DND-41 (cell line): ENCODE results near the gene SGMS1.

Experiments used
- ATAC-seq: fragments of 200-7000 bp; cut with Tn5 transposase; 3 replicates; pipeline ENCODE4 v1.9.1; 2021; ENCODE audit warnings: low read depth; ENCODE audit not compliant: insufficient read depth
- DNase-seq: peaks from one replicate; pipeline ENCODE4 v3.0.0-alpha.2; 2020
- H2AFZ ChIP-seq: 2 replicates; pipeline ENCODE4 v1.6.0; 2012; ENCODE audit warnings: low read depth, low read length
- H3K27ac ChIP-seq: 2 replicates; pipeline ENCODE4 v1.5.1; 2012; ENCODE audit warnings: low read length, inconsistent platforms
- H3K27me3 ChIP-seq: fragments of 200-600 bp; sonication (generic); 2 replicates; pipeline ENCODE4 v1.6.0; 2012; ENCODE audit warnings: low read length, mild to moderate bottlenecking, inconsistent platforms; ENCODE audit not compliant: insufficient read depth, poor library complexity
- H3K36me3 ChIP-seq: 2 replicates; pipeline ENCODE4 v1.5.1; 2012; ENCODE audit warnings: low read length, inconsistent platforms; ENCODE audit not compliant: insufficient read depth
- H3K4me1 ChIP-seq: 2 replicates; pipeline ENCODE4 v1.5.1; 2012; ENCODE audit warnings: mild to moderate bottlenecking, low read length; ENCODE audit not compliant: insufficient read depth
- H3K4me2 ChIP-seq: 2 replicates; pipeline ENCODE4 v1.6.0; 2012; ENCODE audit warnings: mild to moderate bottlenecking, moderate library complexity, low read length, inconsistent platforms; ENCODE audit not compliant: insufficient read depth
- H3K4me3 ChIP-seq, 2 experiments: fragments of 200-600 bp in 1 of 2; shearing (Covaris generic) in 1 of 2; 2 replicates each; pipeline ENCODE4 v1.5.1; 2012 to 2016; ENCODE audit warnings: inconsistent platforms in 2 of 2, low read length in 2 of 2, mild to moderate bottlenecking in 2 of 2, low read depth in 1 of 2, moderate library complexity in 1 of 2
- H3K79me2 ChIP-seq: 2 replicates; pipeline ENCODE4 v1.6.0; 2012; ENCODE audit warnings: low read length, inconsistent platforms; ENCODE audit not compliant: insufficient read depth
- H3K9ac ChIP-seq: 2 replicates; pipeline ENCODE4 v1.6.0; 2012; ENCODE audit warnings: low read depth, mild to moderate bottlenecking, inconsistent platforms, low read length, moderate library complexity
- H3K9me3 ChIP-seq: 2 replicates; pipeline ENCODE4 v1.5.1; 2012; ENCODE audit warnings: low read length, moderate library complexity, mild to moderate bottlenecking, inconsistent platforms; ENCODE audit not compliant: insufficient read depth, severe bottlenecking
- H4K20me1 ChIP-seq: 2 replicates; pipeline ENCODE4 v1.6.0; 2012; ENCODE audit warnings: low read length; ENCODE audit not compliant: insufficient read depth
- EZH2 ChIP-seq: IDR thresholded peaks from 3 replicates; pipeline ENCODE4 v1.6.1; 2012; ENCODE audit warnings: borderline replicate concordance, low read depth, mild to moderate bottlenecking, moderate library complexity, low read length, inconsistent platforms; ENCODE audit not compliant: severe bottlenecking
- TF ChIP-seq, protein P1 (sequence below): IDR thresholded peaks from 2 replicates; pipeline ENCODE4 v1.5.1; 2012; ENCODE audit warnings: borderline replicate concordance, low read length, moderate library complexity, mild to moderate bottlenecking; ENCODE audit not compliant: poor library complexity, severe bottlenecking; ENCODE audit errors: extremely low read depth

Gene SGMS1

DNA sequence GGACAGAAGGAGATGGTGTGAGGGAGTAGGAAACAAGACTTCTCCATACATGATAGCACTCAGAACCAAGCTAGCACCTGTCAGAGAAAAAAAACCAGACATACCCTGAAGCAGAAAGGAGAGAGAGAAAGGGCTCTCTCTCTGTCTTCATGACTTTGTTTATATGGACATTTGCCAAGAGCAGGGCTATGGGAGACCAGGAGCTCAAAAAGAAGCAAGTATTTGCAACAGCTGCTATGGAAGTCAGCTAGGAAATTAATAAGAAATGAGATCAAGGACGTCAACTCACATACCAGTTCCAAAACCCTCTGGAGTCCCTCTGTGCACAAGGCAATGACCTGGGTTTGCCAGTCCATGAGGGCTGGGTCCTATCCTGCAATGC lies 111.6 kb downstream of the SGMS1 start:
- Histone ChIP-seq H3K4me1 (no peaks in the 10 kb centered on the region), H2AFZ (no peak overlapping the region), H3K9me3 (no peaks in the 10 kb centered on the region), H3K27ac (no peak overlapping the region), H3K4me2 (no peak overlapping the region), H3K79me2 (no peaks in the 10 kb centered on the region), H3K27me3 (no peaks in the 10 kb centered on the region), H3K4me3 (no peak overlapping the region), H3K9ac (no peak overlapping the region), H3K36me3 (no peaks in the 10 kb centered on the region), H4K20me1 (no peaks in the 10 kb centered on the region)
- no peak for TF ChIP-seq EZH2
- TF ChIP-seq, protein P1, sequence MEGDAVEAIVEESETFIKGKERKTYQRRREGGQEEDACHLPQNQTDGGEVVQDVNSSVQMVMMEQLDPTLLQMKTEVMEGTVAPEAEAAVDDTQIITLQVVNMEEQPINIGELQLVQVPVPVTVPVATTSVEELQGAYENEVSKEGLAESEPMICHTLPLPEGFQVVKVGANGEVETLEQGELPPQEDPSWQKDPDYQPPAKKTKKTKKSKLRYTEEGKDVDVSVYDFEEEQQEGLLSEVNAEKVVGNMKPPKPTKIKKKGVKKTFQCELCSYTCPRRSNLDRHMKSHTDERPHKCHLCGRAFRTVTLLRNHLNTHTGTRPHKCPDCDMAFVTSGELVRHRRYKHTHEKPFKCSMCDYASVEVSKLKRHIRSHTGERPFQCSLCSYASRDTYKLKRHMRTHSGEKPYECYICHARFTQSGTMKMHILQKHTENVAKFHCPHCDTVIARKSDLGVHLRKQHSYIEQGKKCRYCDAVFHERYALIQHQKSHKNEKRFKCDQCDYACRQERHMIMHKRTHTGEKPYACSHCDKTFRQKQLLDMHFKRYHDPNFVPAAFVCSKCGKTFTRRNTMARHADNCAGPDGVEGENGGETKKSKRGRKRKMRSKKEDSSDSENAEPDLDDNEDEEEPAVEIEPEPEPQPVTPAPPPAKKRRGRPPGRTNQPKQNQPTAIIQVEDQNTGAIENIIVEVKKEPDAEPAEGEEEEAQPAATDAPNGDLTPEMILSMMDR: no peak
- DNase-seq: no peak
- ATAC-seq: no peak

DNA sequence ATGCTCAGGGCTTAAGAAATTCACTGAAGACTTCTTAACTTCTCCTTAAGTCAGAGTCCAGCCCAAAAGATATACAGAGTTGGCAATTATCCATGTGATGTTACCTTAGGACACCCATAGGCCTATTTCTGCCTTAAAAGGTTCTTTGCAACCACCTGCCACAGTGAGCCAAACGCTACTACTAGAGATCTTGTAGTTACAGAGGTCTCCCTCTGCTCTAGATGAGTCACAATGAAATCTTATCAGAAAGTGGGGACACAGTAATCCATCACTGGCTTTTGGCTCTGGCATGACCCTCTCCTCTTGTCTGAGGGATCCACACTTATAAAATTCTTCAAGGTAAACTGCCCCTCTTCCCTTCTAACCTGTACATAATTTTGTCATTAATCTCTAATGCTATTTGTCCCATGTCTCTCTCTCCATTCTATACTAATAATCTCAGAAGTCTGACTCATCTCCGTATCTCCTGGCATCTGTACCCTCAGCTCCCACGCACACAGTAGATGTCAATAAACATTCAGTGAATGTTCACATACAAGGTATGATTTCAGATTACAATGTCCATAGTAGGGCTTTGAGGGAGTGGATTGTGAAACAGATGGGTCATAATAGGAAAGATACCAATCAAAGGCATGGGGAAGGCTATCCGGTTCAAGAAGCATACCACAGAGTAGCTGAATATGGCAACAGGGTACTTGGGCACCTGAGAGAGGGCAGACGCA lies 112.1 kb downstream of the SGMS1 start:
- DNase-seq (no peak), ATAC-seq (no peak)
- no peaks in the 10 kb centered on the region for H3K9me3 ChIP-seq
- no peaks in the 10 kb centered on the region for H4K20me1 ChIP-seq
- TF ChIP-seq EZH2: no peak
- TF ChIP-seq, protein P1: no peak
- H3K36me3 ChIP-seq: no peaks in the 10 kb centered on the region
- H2AFZ ChIP-seq: no peak overlapping the region
- H3K27ac ChIP-seq: no peak overlapping the region
- H3K27me3 ChIP-seq: no peaks in the 10 kb centered on the region
- no peaks in the 10 kb centered on the region for H3K79me2 ChIP-seq
- H3K4me3 ChIP-seq: no peak overlapping the region
- no peaks in the 10 kb centered on the region for H3K4me1 ChIP-seq
- H3K4me2 ChIP-seq: no peak overlapping the region
- H3K9ac ChIP-seq: no peak overlapping the region

DNA sequence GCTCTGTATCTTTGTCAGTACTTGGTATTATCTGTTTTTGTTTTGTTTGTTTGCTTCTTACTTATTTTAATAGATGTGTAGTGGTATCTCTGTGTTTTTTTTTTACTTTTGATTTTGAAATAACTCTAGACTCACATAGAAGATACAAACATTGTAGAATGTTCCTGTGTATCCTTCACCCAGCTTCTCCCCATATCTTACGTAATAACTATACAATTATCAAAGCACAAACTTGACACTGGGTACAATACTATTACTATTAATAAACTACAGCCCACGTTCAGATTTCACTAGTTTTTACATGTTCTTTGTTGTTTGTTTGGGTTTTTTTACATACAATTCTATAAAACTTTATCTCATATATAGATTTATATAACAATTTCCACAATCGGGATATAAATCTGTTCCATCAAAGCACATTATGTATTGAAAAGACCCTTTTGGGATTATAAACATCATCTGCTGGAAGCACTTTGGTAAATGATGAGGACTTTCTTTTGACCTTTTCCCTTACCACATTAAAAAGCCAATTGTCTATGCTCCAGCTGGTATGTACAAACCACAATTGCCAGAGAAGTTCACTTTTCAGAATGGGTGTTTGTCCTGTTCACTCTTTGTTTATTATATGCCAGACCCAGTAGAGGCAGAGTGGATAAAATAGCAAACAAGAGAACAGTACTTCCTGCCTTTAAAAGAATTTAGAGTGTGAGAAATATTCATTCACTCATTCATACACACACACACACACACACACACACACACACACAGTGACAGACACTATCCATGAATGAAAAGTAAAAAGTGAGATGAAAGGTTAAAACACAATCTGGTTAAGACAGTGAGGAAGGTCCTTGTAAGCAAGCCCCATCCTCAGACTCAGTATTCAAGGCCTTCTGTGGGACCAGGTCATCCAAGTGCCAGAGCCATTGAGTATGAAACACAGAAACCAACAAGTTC lies 113.0 kb downstream of the SGMS1 start:
- no peak for TF ChIP-seq EZH2
- TF ChIP-seq, protein P1: no peak
- DNase-seq (no peak), ATAC-seq (no peak)
- Histone ChIP-seq H3K4me2 (no peak overlapping the region), H2AFZ (no peak overlapping the region), H4K20me1 (no peaks in the 10 kb centered on the region), H3K27me3 (no peaks in the 10 kb centered on the region), H3K9me3 (no peaks in the 10 kb centered on the region), H3K4me3 (no peak overlapping the region), H3K79me2 (no peaks in the 10 kb centered on the region), H3K36me3 (no peaks in the 10 kb centered on the region), H3K27ac (no peak overlapping the region), H3K4me1 (no peaks in the 10 kb centered on the region), H3K9ac (no peak overlapping the region)
